HG03039 (cell line): ENCODE results near the gene PRKCE.

Source experiments
- ATAC-seq: cut with Tn5 transposase; IDR thresholded peaks from one replicate; pipeline ENCODE4 v1.9.1; 2021; ENCODE audit warnings: mild to moderate bottlenecking, moderate library complexity; ENCODE audit not compliant: unreplicated experiment

Gene PRKCE

DNA sequence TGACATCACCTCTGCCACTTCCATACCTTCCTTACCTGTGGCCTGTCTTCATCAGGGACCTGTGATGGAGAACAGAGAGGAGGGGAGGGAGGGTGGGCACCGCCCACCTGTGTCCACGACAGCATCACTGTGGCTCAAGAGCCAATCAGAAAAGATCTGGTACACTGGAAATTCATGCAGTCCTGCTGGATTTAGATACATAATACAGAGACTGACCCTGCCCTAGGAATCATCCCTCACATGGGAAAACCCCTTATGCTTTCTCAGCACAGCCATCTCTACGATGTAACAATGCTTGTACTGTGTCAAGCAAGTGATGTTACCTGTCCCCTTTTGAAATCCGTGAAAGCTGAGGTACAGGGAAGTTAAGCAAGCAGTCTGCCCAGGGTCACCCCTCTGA lies 500.1 kb downstream of the PRKCE start:
- no peak for ATAC-seq

DNA sequence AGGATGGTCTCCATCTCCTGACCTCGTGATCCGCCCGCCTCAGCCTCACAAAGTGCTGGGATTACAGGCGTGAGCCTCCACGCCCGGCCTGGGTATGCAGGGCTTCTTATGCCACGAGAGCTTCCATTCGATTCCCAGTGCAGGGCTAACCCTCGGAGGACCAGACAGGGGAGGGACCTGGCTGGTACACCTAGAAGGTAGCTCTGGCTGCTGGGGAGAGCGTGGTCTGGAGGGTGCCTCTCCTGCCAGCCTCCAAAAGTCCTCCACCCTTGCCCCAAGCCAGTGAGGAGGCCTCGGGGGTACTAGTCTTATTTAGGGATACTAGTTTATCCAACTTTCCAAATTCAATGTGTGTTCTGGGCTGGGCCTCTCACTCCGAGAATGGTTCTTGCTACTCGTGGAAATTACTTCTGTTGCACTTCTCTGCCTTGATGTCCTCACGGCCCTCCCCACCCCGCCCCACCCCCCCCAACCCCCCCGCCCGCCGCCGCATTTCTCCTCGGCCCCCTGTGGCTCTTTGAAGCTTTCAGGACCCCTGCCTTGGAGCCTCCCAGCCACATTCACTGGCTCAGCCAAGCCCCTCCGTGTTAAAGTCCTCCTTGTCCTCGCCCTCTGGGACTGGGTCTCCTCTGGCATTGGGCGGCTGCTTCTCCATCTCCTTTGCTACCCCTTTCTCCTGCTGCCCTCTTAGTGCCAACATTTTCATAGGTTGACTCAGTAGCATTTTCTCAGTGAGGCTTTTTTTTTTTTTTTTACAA lies 502.7 kb downstream of the PRKCE start:
- ATAC-seq, result no peak

DNA sequence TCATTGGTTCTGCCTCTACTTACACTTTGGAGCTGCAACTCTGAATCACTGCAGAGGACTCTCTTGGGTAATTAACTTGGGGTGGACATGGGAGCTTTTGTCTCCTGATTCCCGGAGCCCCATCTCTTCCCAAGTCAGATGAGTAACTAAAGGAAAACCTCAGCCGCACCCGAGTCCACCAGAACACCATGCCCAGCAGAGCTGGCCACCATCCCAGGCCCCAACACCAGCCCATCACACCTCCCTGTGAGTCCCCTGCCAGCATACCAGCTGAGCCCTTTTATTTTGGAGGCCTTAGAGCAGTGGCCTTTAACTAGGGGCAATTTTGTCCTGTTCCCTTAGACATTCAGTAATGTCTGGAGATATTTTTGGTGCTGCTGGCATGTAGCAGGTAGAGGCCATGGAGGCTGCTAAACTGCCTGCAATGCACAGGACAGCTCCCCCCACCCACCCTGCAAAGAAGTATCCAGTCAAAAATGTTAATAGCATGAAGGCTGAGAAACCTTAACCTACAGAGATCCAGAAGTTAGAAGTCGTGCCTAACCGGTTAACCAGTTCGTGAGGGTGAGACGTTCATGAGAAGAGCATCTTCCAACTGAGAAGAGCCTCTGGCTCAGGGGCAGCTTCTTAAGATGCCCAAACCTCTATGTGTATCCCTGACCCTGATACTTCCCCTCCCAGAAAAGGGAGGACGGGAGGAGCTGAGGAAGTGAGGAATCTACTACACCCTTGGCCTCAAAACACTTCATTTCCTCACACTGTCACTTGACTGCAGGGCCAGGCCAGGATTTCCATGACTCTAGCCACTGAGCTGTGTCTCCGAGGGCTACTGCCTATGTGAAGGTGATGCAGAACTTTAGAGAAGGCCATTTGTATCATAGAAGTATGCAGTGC lies 505.8 kb downstream of the PRKCE start:
- no peak for ATAC-seq

DNA sequence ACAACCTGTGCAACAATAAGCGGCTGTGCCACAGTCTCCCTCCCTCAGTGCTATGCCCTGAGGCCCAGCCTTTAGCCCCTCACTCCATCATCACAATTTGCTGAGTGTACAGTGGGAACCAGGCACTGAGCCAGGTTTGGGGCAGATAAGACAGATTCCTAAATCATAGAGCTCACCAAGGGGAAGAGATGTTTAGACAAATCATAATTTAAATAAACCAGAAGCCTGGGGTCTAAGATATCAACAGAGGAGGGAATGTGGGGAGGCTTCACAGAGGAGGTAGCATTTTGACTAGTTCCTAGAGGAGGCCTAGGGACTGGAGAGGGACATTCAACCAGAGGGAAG lies 506.5 kb downstream of the PRKCE start:
- no peak for ATAC-seq

DNA sequence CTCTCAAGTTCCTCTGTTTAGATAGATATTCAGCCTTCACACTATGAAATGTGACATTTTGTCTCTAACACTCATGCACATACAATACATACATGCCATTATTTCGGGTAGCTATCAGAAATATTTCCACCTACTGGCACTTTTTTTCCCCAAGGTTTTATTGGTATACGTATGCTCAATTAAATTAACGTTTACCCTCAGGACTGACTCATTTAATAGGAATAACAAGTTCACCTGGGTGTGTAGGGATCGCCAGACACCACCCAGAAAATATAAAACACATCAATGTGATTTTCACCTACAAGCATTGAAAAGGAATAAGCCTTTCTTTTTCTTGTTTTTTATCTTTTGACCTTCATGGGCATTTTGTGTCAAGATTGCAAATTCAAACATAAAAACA lies 507.2 kb downstream of the PRKCE start:
- ATAC-seq, result no peak

DNA sequence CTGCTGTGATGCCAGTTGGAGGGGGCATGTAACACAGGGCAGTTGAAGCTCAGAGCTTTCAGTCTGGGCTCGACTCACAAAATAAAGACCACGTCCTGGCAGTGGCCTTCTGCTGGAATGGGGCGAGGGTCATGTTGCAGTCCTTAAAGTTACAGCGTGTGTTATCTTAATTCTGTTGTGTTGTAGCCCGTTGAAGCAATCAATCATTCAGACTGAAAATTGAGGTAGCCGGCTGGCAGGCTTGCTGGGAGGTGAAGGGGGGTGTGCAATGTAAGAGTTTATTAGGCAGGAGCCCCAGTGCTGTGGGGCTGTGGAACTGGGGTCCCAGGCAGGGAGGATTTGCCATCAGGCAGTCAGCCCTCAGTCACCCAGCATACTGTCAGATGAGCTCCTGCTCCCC lies 508.9 kb downstream of the PRKCE start:
- no peak for ATAC-seq

DNA sequence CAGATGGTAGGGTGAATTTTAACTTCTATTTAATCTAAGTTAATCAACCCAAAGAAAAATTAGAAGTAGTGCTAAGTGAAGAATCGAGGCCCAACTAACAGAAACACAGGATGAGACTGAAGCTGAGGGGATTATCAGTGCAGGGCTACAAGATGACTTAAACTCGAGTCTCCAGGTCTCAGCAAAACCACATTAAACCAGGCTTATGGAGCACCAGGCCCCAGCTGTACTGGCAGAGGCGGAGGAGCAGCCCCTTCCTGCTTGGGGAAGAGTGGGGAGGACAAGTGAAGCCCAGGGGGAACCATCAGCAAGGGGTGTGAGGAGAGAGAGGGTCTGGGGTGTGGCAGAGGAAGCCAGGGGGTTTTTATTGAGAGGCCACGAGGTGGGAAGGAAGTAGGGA lies 509.8 kb downstream of the PRKCE start:
- ATAC-seq, result no peak

DNA sequence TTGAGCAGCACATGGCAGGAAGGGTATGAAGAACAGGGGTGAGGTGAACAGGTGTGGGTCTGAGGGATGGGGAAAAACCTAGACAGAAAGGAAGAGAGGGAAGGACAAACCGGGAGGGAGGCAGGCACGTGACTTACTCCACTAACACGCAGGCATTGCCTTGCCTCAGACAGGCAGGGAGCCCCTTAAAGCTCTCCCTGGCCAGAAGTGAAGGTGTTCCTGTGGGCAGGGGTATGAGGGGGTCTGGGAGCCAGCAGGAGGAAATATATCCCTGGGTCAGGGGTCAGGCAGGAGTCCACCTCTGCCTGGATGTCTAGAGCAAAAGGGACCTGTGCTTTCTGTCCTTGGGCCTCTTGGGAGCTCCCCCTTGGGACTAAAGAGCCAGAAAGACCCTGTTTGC lies 510.4 kb downstream of the PRKCE start:
- ATAC-seq, result no peak

DNA sequence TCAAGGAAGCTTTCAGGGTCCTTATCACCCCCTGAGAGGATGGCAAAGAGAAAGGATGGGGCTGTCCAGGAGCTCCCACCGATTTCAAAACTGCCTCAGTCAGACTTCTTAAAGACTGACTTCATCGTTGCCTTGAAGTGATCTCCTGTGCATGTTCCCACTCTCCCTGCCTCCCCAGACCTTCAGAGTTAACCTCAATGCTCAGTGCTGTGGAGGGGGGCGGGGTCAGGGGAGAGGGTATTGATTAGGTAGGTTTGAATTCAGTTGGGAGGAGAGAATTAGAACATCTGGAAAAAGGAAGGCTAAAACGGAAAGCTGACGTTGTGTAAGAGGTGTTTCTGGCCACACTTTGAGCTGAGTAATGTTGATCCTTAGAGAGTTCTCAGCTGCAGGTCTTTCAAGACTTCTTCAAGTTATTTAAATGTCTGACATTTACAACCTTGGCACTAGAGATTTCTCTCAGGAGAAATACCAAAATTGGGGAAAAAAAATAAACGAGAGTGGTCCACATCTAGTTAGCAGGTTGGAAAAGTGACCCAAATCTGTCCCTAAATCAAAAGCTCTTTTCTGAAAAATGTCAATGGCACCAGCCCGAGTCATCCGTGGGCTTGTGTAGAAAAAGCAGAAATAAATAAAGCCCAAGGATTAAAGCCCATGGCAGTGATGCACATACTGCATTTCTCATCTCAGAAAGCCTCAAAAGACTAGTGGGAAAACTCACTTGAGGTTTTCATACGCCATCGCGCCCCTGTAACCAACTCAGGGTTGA lies 511.0 kb downstream of the PRKCE start:
- ATAC-seq, result no peak

DNA sequence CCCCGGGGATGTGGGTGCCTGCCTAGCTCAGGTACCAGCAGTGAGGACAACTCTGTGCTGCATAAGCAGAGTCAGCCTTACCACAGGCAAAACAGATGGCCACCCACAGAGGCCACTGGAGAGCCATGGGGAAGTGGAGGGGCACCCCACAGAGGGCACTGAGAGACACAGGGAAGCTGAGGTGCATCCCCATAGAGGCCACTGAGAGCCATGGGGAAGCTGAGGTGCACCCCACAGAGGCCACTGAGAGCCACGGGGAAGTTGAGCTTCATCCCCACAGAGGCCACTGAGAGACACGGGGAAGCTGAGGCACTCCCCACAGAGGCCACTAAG lies 511.6 kb downstream of the PRKCE start:
- no peak for ATAC-seq

DNA sequence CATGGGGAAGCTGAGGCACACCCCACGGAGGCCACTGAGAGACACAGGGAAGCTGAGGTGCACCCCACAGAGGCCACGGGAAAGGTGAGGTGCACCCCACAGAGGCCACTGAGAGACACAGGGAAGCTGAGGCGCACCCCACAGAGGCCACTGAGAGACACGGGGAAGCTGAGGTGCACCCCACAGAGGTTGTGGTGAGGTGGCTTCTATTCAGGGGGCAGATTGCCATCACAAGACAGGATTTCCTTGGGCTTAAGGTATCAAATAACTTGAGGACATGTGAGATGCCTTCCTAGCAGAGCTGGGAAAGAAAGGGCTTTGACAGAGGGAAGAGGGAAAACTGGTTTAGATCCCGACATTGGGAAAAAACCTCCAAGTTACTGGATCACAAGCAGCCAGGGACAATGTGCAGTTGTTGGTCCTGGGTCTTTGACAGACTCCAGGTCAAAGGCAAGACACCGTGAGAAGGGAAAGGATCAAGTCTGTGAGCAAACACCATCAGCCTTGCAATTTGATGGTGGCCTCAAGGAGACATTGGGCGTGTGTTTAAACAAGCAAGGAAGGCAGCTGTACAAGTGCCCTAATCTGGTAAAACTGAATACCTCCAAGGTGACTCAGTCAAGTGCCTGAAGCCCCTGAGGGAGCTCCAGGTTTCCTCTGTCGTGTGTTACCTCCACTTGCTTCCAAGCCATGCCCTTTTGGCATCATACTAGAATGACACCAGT lies 512.5 kb downstream of the PRKCE start:
- ATAC-seq, result no peak

DNA sequence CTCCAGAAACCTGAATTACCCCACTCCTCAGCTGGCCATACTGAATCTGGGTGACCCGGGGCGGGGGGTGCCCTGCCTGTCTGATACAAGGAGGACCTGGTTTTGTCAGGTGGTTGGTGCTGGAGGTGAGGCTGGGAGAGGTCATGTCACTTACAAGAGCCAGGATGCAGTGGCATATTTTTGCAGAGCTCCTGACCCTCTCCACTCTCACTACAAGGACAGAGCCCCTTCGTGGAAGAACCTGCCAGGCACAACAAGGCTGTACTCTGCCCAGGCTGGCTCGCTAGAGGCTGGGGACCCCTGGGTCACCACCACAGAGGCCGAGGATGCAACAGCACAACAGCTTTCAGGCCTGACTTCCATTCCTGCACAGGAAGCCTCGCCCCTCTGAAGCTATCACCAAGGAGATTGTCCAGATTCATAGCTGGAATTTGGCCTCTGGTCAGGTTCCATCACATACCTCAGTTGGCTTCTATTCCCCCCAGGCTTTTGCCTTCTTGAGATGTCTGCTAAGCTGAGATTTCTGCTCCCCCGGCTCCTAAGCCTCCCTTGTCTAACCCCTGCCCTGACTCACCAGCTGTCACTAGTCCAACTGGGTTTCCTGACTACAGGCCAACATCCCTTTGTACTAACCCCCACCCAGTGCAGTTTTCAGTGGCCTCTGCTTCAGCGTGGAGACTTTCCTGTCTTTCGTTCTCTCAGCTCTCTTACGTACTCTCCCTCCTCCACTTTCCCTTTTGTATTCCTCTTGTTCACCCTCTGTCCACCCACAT lies 513.2 kb downstream of the PRKCE start:
- no peak for ATAC-seq

DNA sequence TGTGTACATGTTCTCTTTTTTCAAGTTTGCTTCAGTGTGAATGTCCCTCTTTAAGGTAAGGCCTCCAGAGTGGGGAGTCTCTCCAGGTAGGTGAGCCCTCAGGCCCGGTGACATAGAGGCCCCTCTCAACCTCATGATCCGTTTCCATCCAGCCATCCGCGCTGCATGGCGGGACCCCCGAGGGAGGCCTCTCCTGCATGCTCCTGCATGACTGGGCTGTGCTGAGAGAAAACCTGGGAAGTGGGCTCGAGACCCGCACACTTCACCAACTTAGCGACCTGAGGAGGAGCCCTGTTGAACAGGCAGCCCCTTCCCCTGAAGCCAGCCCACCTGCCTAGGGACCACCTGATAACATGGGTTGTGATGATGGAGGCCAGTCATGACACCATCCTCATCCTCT lies 514.4 kb downstream of the PRKCE start:
- ATAC-seq, result no peak

DNA sequence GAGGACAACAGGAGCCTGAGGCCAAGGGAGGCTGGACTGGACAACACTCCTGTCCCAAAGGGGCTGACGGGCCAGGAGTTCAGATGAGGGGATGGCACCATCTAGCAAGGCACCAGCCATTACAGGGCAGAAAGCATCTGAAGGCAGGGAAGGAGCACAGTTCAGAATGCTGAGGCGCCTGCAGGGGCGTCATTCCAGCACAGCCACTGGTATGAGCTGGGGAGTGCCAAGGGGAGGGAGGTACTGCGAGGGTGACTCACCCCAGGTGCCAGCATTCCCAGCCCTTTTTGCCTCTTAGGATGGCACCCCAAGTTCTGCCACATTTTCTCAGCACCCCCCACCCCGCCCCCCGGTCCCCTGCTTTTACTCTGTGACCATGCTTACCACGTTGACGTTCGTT lies 515.9 kb downstream of the PRKCE start:
- no peak for ATAC-seq

DNA sequence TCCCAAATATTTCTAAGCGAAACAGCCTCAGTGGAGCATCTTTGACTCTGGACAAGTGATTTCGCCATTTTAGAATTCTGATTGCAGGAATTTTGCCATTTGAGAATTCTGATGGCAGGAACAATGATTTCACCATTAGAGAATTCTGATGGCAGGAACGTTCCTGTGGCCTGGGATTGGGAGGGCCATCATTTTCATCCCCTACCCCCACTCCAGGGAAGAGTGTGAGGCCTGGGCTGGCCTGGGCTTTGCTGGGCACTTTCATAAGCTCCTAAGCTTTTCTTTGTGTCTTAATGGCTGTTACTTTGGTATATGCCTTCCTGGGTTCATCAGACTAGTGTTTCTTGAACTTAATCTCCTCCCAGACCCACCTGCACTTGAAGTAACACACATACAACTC lies 516.4 kb downstream of the PRKCE start:
- no peak for ATAC-seq

DNA sequence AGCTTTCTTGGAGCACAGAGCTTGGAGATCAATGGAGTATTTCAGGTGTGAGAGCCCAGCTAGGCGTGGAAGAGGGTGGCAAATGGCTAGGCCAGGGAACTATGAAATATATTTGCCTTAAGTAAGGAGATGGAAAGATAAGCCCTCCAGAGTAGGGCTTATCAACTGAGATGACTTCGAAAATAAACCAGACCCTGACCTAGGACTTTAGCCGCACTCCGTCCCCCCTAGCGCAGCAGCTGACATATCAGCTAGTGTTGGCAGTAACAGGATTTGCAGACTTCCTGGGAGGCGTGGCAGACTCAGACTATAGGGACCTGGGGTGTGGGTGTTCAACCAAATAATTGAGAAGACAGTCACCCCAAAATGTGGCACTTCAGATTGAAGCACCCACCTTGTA lies 518.0 kb downstream of the PRKCE start:
- ATAC-seq, result no peak

DNA sequence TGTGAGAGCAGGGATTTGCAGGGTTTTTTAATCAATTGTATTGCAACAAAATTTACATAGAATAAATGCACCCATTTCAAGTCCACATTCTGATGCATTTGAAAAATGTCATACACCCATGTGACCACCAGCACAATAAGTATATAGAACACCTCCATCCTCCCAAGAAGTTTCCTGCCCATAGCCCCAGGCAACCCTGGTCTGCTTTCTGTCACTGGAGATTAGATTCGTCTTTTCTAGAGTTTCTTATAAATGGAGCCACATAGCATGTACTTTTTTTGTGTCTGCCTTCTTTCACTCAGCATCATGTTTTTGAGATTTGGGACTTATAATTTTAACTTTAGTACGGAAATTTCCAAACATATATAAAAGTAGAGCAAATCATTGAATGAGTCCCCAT lies 518.6 kb downstream of the PRKCE start:
- no peak for ATAC-seq

DNA sequence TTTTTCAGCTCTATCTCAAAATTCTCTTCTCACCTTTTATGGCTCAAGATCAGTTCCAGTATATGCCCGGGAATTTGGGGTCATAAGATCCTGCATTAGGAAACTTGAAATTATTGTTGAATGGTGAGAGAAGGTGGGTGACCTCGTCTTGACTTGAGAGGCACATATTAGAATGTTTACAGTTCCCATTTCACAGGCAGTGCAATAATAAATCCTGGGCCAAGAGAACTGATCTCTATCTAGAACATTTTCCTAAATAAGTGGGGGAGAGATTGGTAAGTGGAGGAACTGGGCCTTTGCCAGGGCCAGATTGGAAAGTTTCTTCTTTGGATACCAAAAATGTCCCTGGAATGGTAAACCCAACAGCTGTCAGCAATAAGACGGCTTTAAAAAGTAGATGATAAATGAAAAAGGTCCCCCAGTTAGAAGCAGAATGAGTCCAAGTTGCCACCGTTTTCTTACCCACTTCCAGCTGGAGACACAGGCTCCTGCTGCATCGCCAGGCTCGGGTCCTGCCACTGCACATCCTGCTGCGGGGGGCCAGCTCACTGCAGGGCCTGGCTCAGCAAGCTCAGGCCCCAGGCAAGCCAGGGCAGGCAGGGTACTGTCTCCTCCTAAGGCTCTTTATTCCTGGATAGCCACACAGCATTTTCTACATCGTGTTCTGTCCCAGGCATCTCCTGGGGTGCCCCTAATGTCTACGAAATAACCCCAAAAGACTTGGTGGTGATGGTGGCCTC lies 519.3 kb downstream of the PRKCE start:
- no peak for ATAC-seq

DNA sequence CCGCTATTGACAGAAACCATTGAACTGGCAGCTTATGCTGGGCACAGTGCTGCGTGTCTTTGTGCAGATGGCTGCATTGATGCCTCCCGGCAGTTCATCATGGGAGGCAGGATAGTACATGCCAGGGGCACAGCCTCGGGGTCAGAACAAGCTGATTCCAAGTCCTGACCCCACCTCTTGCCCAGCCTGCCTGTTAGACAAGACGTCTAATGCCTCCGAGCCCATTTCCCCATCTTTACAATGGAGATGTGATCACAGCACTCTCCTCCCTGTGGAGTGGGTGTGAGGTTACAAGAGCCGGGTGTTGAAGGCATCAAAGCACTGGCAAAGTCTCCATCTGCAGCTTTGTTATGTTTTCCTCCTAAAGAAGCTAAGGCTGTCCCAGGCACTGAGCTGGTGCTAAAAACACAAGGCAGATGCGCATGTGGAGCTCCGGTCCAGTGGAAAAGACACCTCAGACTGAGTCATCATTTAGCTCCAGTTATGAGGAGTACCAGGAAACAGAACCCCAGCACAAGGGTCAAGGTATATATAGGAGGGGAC lies 520.0 kb downstream of the PRKCE start:
- ATAC-seq, result no peak
